GM12892 (cell line): Measurements from ENCODE around the gene PDE8B.

Experiments used
- POLR2A ChIP-seq: IDR thresholded peaks from 2 replicates; pipeline ENCODE4 v1.6.1; 2011; ENCODE audit warnings: low read depth, low read length, control low read depth
- POLR2AphosphoS5 ChIP-seq: IDR thresholded peaks from 2 replicates; pipeline ENCODE4 v1.6.1; 2011; ENCODE audit warnings: low read depth, low read length, control low read depth

DNA sequence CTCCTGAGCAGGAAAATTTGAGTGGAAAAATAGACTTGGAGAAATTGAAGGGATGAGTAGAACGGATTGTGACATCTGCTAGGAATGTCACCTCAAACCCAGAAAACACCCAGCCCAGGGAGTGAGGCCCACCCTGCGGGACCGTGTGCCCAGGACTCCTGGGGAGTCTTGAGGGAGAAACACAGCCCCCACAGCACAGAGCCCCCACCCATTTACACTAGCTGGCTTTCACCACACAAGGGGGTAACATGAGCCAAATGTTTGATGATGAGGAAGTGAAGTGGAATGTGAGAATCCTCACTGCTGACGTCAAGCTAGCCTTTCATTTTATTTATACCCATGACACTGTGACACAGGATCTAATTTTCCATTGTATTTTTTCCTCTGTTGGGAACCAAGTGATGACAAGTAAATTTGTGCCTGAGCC lies 42.8 kb upstream of the PDE8B start:
- TF ChIP-seq POLR2A, result no peak
- TF ChIP-seq POLR2AphosphoS5, result no peak
